ENCODE measurements around the gene S100B.

The S100B gene

GRCh38 chr21:46560568-46561444, 44.1 kb downstream of the S100B start:
- no peak for DNase-seq (ENCODE audit: low read depth in 3 of 3)

GRCh38 chr21:46559291-46559983, 45.4 kb downstream of the S100B start:
- DNase-seq (ENCODE audit: low read depth in 3 of 3): peak; percentile 36 to 65 (median 37)

GRCh38 chr21:46557919-46558392, 46.9 kb downstream of the S100B start:
- no peak for DNase-seq (ENCODE audit: low read depth in 3 of 3)

DNA sequence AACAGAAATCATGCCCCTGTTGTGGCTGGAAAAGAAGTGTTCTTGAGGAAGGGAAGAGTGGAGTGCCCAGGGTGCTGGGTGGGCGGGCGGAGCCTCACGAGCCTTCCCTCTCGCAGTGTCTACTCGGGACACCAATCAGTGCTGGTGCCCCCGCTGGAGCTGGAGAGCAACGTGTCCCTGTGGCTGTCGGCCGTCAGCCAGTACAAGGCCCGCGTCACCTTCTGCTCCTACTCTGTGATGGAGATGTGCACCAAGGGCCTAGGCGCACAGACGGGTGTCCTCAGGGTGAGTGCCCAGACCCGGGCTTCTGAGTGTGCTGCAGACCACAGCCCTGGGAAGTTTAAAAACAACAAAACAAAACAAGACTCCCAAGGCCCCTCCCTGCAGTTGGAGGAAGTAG, 47.4 kb downstream of the S100B start:
- DNase-seq (ENCODE audit: low read depth in 3 of 3): no peak

DNA sequence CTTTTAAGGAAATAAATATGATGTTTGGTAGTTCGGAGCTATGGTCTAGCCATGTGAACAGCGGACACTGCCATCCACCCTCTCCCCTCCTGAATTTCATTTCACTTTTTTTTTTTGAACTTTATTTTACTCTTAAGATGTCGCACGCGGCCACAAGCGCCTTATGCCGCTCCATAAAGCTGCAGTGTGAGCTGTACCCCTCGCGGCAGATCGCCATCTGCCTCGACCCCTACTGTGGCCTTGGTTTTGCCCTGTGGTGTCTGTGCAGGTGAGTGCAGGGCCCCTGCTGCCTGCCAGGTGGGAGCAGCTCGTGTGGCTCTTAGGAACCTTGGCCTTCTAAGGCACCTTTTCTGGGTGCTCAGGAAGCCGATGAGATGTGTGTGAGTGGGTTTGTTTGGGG, 48.1 kb downstream of the S100B start:
- DNase-seq (ENCODE audit: low read depth in 3 of 3): no peak

DNA sequence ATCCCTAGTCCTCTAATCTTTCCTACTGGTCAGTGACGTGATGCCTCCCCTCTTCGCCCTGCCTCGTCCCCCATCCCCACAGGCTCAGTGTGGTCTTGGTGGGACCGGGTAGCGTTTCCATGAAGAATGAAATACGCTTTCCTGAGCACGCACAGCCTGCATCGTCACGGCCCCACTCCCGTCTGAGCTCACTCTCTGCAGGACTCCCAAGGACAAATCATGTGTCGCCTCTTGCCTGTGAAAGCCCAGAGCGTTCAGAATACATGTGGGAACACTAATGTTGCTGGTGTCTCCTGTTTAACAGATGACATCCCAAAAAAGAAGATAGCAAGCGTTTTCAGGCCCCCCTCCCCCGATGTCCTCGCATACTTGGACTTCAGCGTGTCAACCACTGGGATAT, 49.2 kb downstream of the S100B start:
- no peak for DNase-seq (ENCODE audit: low read depth in 3 of 3)

DNA sequence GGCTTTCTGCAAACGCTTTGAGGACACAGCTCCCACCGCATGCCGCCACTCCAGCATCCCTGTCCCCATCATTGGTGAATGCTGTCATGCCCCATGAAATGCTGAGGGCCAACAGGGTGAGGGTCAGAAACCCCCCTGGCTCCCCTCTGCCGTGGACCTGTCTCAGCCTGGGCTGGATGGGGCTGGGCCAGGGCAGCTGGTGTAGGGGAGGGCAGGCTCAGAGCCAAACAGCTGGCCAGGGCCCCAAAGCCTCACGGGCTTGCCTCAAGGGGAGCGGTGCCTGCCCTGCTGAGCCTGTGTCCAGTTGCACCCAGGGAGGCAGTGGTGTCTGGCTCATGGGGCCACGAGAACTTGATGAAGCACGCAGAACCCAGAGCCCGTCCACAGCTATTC, 49.7 kb downstream of the S100B start:
- no peak for DNase-seq (ENCODE audit: low read depth in 3 of 3)

DNA sequence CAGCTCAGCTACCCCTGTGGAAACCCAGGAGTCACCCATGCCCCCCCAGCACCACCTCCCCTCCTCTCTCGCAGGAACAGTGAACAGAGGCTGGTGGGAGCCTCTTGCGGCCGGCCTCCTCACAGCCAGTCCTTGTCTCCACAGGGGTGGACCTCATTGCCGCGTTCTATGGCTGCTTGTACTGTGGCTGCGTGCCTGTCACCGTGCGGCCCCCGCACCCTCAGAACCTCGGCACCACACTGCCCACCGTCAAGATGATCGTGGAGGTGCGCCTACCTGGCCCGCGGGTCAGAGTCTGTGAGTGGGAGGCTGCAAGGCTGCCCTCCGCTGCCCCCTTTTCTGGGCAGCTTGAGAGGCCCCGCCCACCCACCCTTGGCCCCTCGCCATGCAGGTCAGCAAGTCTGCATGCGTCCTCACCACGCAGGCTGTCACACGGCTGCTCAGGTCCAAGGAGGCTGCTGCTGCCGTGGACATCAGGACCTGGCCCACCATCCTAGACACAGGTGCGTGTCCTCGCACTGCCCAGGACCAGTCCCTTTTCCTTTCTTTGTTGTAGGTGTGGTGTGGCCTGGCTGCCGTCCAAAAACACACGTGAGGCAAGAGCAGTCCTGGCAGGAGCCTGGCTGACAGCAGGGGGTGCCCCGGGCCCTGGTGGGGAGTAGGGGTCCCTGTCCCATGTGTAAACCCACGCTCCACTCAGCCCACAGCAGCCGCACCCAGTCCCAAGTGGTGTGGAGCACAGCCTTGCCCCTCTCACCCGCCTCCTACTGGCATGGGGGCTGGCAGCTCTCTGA, 50.3 kb downstream of the S100B start:
- no peak for DNase-seq (ENCODE audit: low read depth in 3 of 3)

DNA sequence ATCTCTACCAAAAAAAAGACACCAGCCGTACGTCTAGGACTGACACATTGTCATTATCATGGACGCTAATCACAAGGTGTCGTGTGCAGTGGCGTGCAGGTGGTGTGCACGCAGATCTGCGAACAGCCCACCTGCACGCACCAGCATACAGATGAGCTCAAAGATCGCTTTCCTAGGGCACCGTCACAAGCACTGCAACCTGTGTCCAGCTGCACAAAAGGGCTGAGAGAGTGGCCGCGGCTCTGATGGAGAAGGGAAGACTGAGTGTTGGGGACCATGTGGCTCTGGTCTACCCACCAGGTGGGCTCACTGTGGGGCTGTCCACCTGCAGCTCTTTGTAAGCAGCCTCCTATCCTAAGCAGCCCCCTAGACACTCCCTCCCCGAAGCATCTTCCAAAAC, 50.9 kb downstream of the S100B start:
- no peak for DNase-seq (ENCODE audit: low read depth in 3 of 3)

GRCh38 chr21:46552865-46553379, 52.0 kb downstream of the S100B start:
- no peak for DNase-seq (ENCODE audit: low read depth in 3 of 3)

- no peak for DNase-seq (ENCODE audit: low read depth in 3 of 3)
Observed at GRCh38 chr21:46552274-46552673, 52.6 kb downstream of the S100B start.

DNA sequence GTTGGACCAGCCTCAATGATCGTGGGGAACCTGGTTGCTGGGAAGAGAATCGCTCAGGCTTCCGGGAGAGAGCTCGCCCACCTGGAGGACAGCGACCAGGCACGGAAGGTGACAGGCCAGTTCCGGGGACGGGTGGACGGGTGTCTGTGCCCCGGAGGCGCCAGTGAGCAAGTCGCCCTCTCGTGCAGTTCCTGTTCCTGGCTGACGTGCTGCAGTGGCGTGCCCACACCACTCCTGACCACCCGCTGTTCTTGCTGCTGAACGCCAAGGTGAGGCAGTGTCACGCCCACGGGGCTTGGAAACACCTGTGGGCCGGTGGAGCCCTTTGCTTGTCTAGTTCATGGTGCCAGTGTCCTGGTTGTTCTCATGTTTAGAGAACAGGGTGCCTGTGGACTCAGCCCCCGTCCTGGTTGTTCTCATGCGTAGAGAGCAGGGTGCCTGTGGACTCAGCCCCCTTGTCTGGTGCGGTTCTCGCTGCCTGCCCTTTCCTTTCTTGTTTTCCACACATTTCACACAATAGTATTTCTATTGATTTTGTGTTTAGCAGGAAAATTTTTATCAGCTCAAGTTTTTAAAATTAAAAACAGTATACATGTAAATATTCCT, 53.1 kb downstream of the S100B start:
- peak in 2 of 3 donors; percentile 21 to 42 for DNase-seq (ENCODE audit: low read depth in 3 of 3)

- DNase-seq (ENCODE audit: low read depth in 3 of 3): no peak
Observed at GRCh38 chr21:46550116-46550941, 54.6 kb downstream of the S100B start.

GRCh38 chr21:46549650-46550049, 55.2 kb downstream of the S100B start:
- DNase-seq (ENCODE audit: low read depth in 3 of 3): no peak
